ENCODE results near the gene EPHA5.

- TF ChIP-seq, protein P1, sequence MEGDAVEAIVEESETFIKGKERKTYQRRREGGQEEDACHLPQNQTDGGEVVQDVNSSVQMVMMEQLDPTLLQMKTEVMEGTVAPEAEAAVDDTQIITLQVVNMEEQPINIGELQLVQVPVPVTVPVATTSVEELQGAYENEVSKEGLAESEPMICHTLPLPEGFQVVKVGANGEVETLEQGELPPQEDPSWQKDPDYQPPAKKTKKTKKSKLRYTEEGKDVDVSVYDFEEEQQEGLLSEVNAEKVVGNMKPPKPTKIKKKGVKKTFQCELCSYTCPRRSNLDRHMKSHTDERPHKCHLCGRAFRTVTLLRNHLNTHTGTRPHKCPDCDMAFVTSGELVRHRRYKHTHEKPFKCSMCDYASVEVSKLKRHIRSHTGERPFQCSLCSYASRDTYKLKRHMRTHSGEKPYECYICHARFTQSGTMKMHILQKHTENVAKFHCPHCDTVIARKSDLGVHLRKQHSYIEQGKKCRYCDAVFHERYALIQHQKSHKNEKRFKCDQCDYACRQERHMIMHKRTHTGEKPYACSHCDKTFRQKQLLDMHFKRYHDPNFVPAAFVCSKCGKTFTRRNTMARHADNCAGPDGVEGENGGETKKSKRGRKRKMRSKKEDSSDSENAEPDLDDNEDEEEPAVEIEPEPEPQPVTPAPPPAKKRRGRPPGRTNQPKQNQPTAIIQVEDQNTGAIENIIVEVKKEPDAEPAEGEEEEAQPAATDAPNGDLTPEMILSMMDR (IDR thresholded peaks at IDR 0.05): no peak
- TF ChIP-seq, protein P2, sequence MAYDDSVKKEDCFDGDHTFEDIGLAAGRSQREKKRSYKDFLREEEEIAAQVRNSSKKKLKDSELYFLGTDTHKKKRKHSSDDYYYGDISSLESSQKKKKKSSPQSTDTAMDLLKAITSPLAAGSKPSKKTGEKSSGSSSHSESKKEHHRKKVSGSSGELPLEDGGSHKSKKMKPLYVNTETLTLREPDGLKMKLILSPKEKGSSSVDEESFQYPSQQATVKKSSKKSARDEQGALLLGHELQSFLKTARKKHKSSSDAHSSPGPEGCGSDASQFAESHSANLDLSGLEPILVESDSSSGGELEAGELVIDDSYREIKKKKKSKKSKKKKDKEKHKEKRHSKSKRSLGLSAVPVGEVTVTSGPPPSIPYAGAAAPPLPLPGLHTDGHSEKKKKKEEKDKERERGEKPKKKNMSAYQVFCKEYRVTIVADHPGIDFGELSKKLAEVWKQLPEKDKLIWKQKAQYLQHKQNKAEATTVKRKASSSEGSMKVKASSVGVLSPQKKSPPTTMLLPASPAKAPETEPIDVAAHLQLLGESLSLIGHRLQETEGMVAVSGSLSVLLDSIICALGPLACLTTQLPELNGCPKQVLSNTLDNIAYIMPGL (CRISPR knock-in tag; IDR thresholded peaks at IDR 0.05): no peak
- TF ChIP-seq CREB1 (CRISPR knock-in tag; IDR thresholded peaks at IDR 0.05) (no peak), ZNF512 (CRISPR knock-in tag; IDR thresholded peaks at IDR 0.05; ENCODE audit: borderline replicate concordance) (no peak), SP1 (CRISPR knock-in tag; conservative IDR thresholded peaks at IDR 0.05) (no peak), PRDM15 (CRISPR knock-in tag; IDR thresholded peaks at IDR 0.05) (no peak)
These were observed 168.1 kb downstream of the EPHA5 start for GRCh38 chr4:65502131-65502701.

Measured in WTC11 (cell line).